B cell (primary cell): ENCODE results near the gene HARBI1. TPM values are rescaled to one million over a fixed set of nuclear protein-coding genes. Genes with fewer than 3 reads are reported as not detected.
A peak's percentile ranks its signal among the peaks of the same experiment; 100 is the strongest.

Experiments used
- ATAC-seq: fragments of 200-7000 bp; cut with Tn5 transposase; one replicate; pipeline ENCODE4 v1.10.0; 2021; ENCODE audit warnings: low read depth, mild to moderate bottlenecking, moderate number of reproducible peaks, moderate library complexity
- CTCF ChIA-PET: fragments of 350-600 bp; sonication (Branson Sonifier 250); formaldehyde crosslinking; loops from one replicate; lab custom pipeline; 2021; ENCODE audit warnings: antibody characterized with exemption, inconsistent platforms; lab: Charles Lee
- POLR2A ChIA-PET: fragments of 350-600 bp; sonication (Branson Sonifier 250); formaldehyde crosslinking; loops from one replicate; lab custom pipeline; 2021; ENCODE audit warnings: antibody characterized with exemption; lab: Charles Lee
- DNase-seq: peaks from one replicate; pipeline ENCODE4 v3.0.0; 2013
- H2AFZ ChIP-seq: 2 replicates; pipeline ENCODE4 v1.6.1; 2012; ENCODE audit warnings: mild to moderate bottlenecking, low read depth, low read length; ENCODE audit not compliant: insufficient read depth, poor library complexity, severe bottlenecking
- H3K27ac ChIP-seq, 2 donors: 1 replicate in 1 of 2; 2 replicates in 1 of 2; pipeline ENCODE4 v1.5.1; 2012 to 2013; ENCODE audit warnings: low read length in 2 of 2, mild to moderate bottlenecking in 2 of 2, moderate library complexity in 1 of 2
- H3K27me3 ChIP-seq, 4 experiments: fragments of 200-600 bp in 1 of 4; sonication (generic) in 1 of 4; replicated peaks in 1 of 4; 1 replicate in 2 of 4; 2 replicates in 2 of 4; pipeline versions ENCODE4 v1.6.1 to v1.7.0; 2013 to 2016; ENCODE audit warnings: low read length in 3 of 4, mild to moderate bottlenecking in 2 of 4, mixed read lengths in 1 of 4, moderate library complexity in 1 of 4; ENCODE audit not compliant: insufficient read depth in 4 of 4, control insufficient read depth in 3 of 4; ENCODE audit errors: control extremely low read depth in 1 of 4
- H3K36me3 ChIP-seq, 2 experiments: replicated peaks in 1 of 2; 1 replicate in 1 of 2; 2 replicates in 1 of 2; pipeline versions ENCODE4 v1.6.1 to v1.7.1; 2013; ENCODE audit warnings: low read length in 1 of 2; ENCODE audit not compliant: insufficient read depth in 2 of 2, control insufficient read depth in 1 of 2; ENCODE audit errors: control extremely low read depth in 1 of 2, extremely low read depth in 1 of 2
- H3K4me1 ChIP-seq, 2 donors: fragments of 200-600 bp in 1 of 2; sonication (generic) in 1 of 2; 1 replicate in 1 of 2; 2 replicates in 1 of 2; pipeline versions ENCODE4 v1.5.1 to v1.6.1; 2013 to 2017; ENCODE audit warnings: low read length in 2 of 2; ENCODE audit not compliant: control insufficient read depth in 2 of 2, insufficient read depth in 2 of 2
- H3K4me2 ChIP-seq: replicated peaks from 2 replicates; pipeline ENCODE3; 2012; ENCODE audit warnings: mild to moderate bottlenecking, low read depth, low read length; ENCODE audit not compliant: poor library complexity, severe bottlenecking
- H3K4me3 ChIP-seq, 5 experiments: fragments of 200-600 bp in 1 of 5; sonication (generic) in 1 of 5; 1 replicate in 3 of 5; 2 replicates in 2 of 5; pipeline versions ENCODE4 v1.5.1 to v1.7.0; 2011 to 2016; ENCODE audit warnings: low read length in 4 of 5, mild to moderate bottlenecking in 4 of 5, low read depth in 2 of 5, control low read depth in 1 of 5, moderate library complexity in 1 of 5; ENCODE audit not compliant: insufficient read depth in 1 of 5; ENCODE audit errors: control extremely low read depth in 1 of 5, extremely low read depth in 1 of 5
- H3K79me2 ChIP-seq: fragments of 200-600 bp; sonication (generic); one replicate; pipeline ENCODE4 v1.6.0; 2016; ENCODE audit warnings: low read length; ENCODE audit not compliant: control insufficient read depth, insufficient read depth
- H3K9ac ChIP-seq: fragments of 200-600 bp; sonication (generic); 2 replicates; pipeline ENCODE4 v1.6.1; 2017; ENCODE audit warnings: mild to moderate bottlenecking, low read length, moderate library complexity
- H3K9me3 ChIP-seq, 3 donors: one replicate each; pipeline versions ENCODE4 v1.6.1 to v1.7.1; 2013; ENCODE audit warnings: low read length in 2 of 3; ENCODE audit not compliant: control insufficient read depth in 2 of 3, insufficient read depth in 1 of 3; ENCODE audit errors: control extremely low read depth in 1 of 3
- H4K20me1 ChIP-seq: 2 replicates; pipeline ENCODE4 v1.6.0; 2012; ENCODE audit warnings: mild to moderate bottlenecking, low read length; ENCODE audit not compliant: insufficient read depth, control insufficient read depth, poor library complexity, severe bottlenecking
- H3K27ac Mint-ChIP-seq: one replicate; pipeline ENCODE4 v1.8.0; 2021; ENCODE audit warnings: mixed read lengths
- H3K27me3 Mint-ChIP-seq: one replicate; pipeline ENCODE4 v1.8.0; 2021; ENCODE audit warnings: mixed read lengths
- H3K4me1 Mint-ChIP-seq: one replicate; pipeline ENCODE4 v1.8.0; 2021; ENCODE audit warnings: mixed read lengths
- H3K4me3 Mint-ChIP-seq: one replicate; pipeline ENCODE4 v1.8.0; 2021; ENCODE audit warnings: mixed read lengths
- H3K9me3 Mint-ChIP-seq: one replicate; pipeline ENCODE4 v1.8.0; 2022; ENCODE audit warnings: mixed read lengths; ENCODE audit not compliant: insufficient read depth
- EZH2 ChIP-seq: IDR thresholded peaks from 2 replicates; pipeline ENCODE4 v1.6.1; 2012; ENCODE audit warnings: borderline replicate concordance, low read depth, mild to moderate bottlenecking, moderate library complexity, low read length; ENCODE audit not compliant: insufficient read depth, poor library complexity, severe bottlenecking
- WGBS: methylation state at CpG from one replicate; pipeline ENCODE4 v1.1.5; 2013; ENCODE audit warnings: missing lambda C conversion rate; ENCODE audit not compliant: insufficient coverage; 5-methylcytosine and 5-hydroxymethylcytosine counted together
- intact Hi-C: fragments of 100-400 bp; cut with micrococcal nuclease; formaldehyde crosslinking; loops from one replicate; pipeline ENCODE4 v1.10.0; 2022
- polyA minus RNA-seq: library from RNA; depleted of rRNA, polyadenylated mRNA; stranded (reverse); fragments of >200 nt; gene quantifications from 2 replicates; pipeline ENCODE4 v1.2.3, GENCODE V29; 2012
- polyA plus RNA-seq: library from polyadenylated mRNA; depleted of rRNA; stranded (reverse); fragments of >200 nt; gene quantifications from 2 replicates; pipeline ENCODE4 v1.2.3, GENCODE V29; 2012
- total RNA-seq, 2 donors: library from RNA; stranded (reverse); fragments of 120-200 nt in 1 of 2; gene quantifications; 1 replicate in 1 of 2; 2 replicates in 1 of 2; pipeline versions ENCODE4 v1.2.3 to v1.2.4, GENCODE V29; 2013 to 2022
- TF ChIP-seq, protein P1 (sequence below): fragments of 200-600 bp; IDR thresholded peaks from one replicate; pipeline ENCODE4 v1.8.0; 2022; ENCODE audit warnings: antibody characterized with exemption, mild to moderate bottlenecking

The HARBI1 gene, protein sequence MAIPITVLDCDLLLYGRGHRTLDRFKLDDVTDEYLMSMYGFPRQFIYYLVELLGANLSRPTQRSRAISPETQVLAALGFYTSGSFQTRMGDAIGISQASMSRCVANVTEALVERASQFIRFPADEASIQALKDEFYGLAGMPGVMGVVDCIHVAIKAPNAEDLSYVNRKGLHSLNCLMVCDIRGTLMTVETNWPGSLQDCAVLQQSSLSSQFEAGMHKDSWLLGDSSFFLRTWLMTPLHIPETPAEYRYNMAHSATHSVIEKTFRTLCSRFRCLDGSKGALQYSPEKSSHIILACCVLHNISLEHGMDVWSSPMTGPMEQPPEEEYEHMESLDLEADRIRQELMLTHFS
- total RNA-seq (6.7 and 8.0 TPM in 2 replicates), polyA plus RNA-seq (7.7 and 12.6 TPM in 2 replicates), polyA minus RNA-seq (32.0 and 35.7 TPM in 2 replicates)
- total RNA-seq (2013), result 6.8 TPM

DNA sequence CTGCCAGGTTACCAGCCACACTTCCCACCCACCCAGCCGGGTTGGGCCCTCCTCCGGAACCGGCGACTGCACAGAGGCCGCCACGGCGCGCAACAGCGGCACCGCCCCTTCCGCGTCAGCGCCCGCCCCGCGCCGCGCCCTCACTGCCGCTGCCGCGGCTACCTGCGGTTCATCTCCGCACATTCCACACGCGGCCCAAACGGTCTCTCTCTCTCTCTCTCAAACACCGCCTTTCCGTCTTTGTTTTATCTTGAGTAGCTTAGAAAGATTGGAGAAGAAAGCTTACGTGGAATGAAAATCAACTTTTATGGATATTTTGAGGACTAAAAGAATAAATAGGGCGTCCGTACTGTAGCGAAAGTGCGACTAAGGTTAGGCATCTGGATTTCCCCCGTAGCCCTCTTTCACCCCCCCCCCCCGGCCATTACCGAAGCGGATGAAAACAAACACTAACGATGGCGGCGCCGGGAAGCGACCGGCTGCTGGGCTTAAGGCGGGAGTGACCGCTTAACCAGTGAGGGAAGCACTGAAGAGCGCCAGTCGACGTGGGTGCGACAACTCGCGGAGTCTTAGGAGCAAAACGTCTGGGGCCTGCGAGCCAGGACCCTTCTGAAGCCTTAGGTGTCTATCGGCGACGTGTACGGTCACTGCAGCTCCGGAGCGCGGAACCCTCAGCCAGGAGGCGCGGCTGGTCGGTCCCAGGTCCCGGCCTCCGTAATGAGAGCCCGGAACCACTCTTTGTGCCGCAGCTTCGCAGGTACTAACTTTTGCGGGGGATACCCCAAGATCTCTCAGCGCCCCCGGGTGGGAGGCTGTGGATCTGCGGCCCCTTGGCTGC, at the start of gene HARBI1, which contains the start of gene ATG13:
Gene HARBI1 (minus strand): TSS at position 94 of the 838 bp plus-strand sequence. CDS start 990 bp downstream, outside the sequence.
Gene ATG13 (plus strand): TSS at position 420 of the 838 bp plus-strand sequence. CDS start 26,739 bp downstream, outside the sequence.
- no peaks in the 10 kb centered on the region for H3K9me3 Mint-ChIP-seq
- H3K4me3 ChIP-seq, result peak within 1 kb of the TSS; percentile 84 to 100 (median 100)
- H3K36me3 ChIP-seq, result peaks cover 0 to 10% of the 10 kb centered on the region in 2 experiments
- ATAC-seq (peak; percentile 94), DNase-seq (peak; percentile 96)
- POLR2A ChIA-PET, result interaction anchor here (0.6 to 1.5 kb wide), 5 partner anchors 23 to 804 kb away, joined by 3 to 10 read pairs (median 4); partner anchors contain the start of genes AMBRA1, ARHGAP1 and ZNF408
- peaks cover 24% of the 10 kb centered on the region for H4K20me1 ChIP-seq
- H3K27ac Mint-ChIP-seq, result peak within 1 kb of the TSS; percentile 100
- H3K4me2 ChIP-seq, result peak within 1 kb of the TSS; percentile 88
- peak within 1 kb of the TSS; percentile 79 for H2AFZ ChIP-seq
- no peaks in the 10 kb centered on the region for H3K27me3 Mint-ChIP-seq
- H3K4me1 ChIP-seq, result peaks cover 17 to 22% of the 10 kb centered on the region in 2 donors
- TF ChIP-seq EZH2, result no peak
- TF ChIP-seq, protein P1, sequence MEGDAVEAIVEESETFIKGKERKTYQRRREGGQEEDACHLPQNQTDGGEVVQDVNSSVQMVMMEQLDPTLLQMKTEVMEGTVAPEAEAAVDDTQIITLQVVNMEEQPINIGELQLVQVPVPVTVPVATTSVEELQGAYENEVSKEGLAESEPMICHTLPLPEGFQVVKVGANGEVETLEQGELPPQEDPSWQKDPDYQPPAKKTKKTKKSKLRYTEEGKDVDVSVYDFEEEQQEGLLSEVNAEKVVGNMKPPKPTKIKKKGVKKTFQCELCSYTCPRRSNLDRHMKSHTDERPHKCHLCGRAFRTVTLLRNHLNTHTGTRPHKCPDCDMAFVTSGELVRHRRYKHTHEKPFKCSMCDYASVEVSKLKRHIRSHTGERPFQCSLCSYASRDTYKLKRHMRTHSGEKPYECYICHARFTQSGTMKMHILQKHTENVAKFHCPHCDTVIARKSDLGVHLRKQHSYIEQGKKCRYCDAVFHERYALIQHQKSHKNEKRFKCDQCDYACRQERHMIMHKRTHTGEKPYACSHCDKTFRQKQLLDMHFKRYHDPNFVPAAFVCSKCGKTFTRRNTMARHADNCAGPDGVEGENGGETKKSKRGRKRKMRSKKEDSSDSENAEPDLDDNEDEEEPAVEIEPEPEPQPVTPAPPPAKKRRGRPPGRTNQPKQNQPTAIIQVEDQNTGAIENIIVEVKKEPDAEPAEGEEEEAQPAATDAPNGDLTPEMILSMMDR, result peak; percentile 92
- CTCF ChIA-PET, result interaction anchor here (0.6 to 2.4 kb wide), 12 partner anchors 17 to 652 kb away, joined by 3 to 20 read pairs (median 4); partner anchors contain the start of genes AMBRA1, ARHGAP1 and ZNF408
- no peaks in the 10 kb centered on the region for H3K27me3 ChIP-seq
- peaks cover 30% of the 10 kb centered on the region for H3K4me1 Mint-ChIP-seq
- intact Hi-C loops, result loop anchor here (1.0 to 5.0 kb wide), 6 partner anchors 23 to 700 kb away; partner anchors contain the start of genes AMBRA1, ARHGAP1, DGKZ and PEX16
- H3K79me2 ChIP-seq, result peaks cover 47% of the 10 kb centered on the region
- H3K9ac ChIP-seq, result peak within 1 kb of the TSS; percentile 100
- H3K27ac ChIP-seq, result peak within 1 kb of the TSS; percentile 99 to 100
- peak within 1 kb of the TSS; percentile 99 for H3K4me3 Mint-ChIP-seq
- no peaks in the 10 kb centered on the region for H3K9me3 ChIP-seq
- WGBS, result under 1% methylated on average over 49 of the region's 72 CpGs
